HL-60 (cell line): ENCODE measurements around the gene IGFBP3.

Source experiments
- DNase-seq, 2 experiments: peaks; one replicate each; pipeline ENCODE4 v3.0.0-alpha.2; 2010 to 2020; ENCODE audit warnings: low read depth in 1 of 2, low spot score in 1 of 2
- H3K27ac ChIP-seq: fragments of 250-450 bp; sonication (Bioruptor Pico); replicated peaks from 2 replicates; pipeline ENCODE4 v1.5.1; 2020; ENCODE audit warnings: mild to moderate bottlenecking, moderate library complexity
- H3K27me3 ChIP-seq: fragments of 250-450 bp; sonication (Bioruptor Pico); 2 replicates; pipeline ENCODE4 v1.5.1; 2021; ENCODE audit warnings: mild to moderate bottlenecking, moderate library complexity; ENCODE audit not compliant: insufficient read depth, poor library complexity, severe bottlenecking
- H3K4me3 ChIP-seq: replicated peaks from 2 replicates; pipeline ENCODE4 v1.5.1; 2011; ENCODE audit warnings: mild to moderate bottlenecking, control low read depth, low read length; ENCODE audit not compliant: insufficient read depth
- CTCF ChIP-seq: IDR thresholded peaks from one replicate; pipeline ENCODE4 v1.5.1; 2011; ENCODE audit warnings: low read length, control low read depth, inconsistent platforms; ENCODE audit not compliant: insufficient read depth
- GABPA ChIP-seq: IDR thresholded peaks from 2 replicates; pipeline ENCODE4 v1.6.1; 2012; ENCODE audit warnings: low read depth
- POLR2AphosphoS5 ChIP-seq: IDR thresholded peaks from 2 replicates; pipeline ENCODE4 v1.6.1; 2012; ENCODE audit warnings: low read depth
- REST ChIP-seq: IDR thresholded peaks from 2 replicates; pipeline ENCODE4 v1.6.1; 2012; ENCODE audit warnings: low read depth; ENCODE audit not compliant: insufficient replicate concordance
- SPI1 ChIP-seq: IDR thresholded peaks from 2 replicates; pipeline ENCODE4 v1.6.1; 2012; ENCODE audit warnings: low read depth, mild to moderate bottlenecking, borderline replicate concordance

Gene IGFBP3

GRCh38 chr7:45938626-45939302 is 17.7 kb upstream of the IGFBP3 start:
- H3K27me3 ChIP-seq = no peaks in the 10 kb centered on the region
- H3K4me3 ChIP-seq = no peak overlapping the region
- H3K27ac ChIP-seq = no peak overlapping the region
- DNase-seq = no peak
- no peak for TF ChIP-seq REST
- TF ChIP-seq POLR2AphosphoS5 = no peak

- Histone ChIP-seq H3K4me3 (no peak overlapping the region), H3K27me3 (no peaks in the 10 kb centered on the region), H3K27ac (no peak overlapping the region)
- TF ChIP-seq POLR2AphosphoS5 (no peak), GABPA (no peak), SPI1 (no peak), CTCF (no peak), REST (no peak)
- no peak for DNase-seq
Observed at GRCh38 chr7:45937862-45938261, 16.8 kb upstream of the IGFBP3 start.

GRCh38 chr7:45937301-45937700 is 16.2 kb upstream of the IGFBP3 start:
- peak in 1 of 2 experiments; percentile 59 for DNase-seq
- Histone ChIP-seq H3K27me3 (no peaks in the 10 kb centered on the region), H3K4me3 (no peak overlapping the region), H3K27ac (no peak overlapping the region)
- TF ChIP-seq POLR2AphosphoS5 (no peak), CTCF (no peak), GABPA (no peak), REST (no peak), SPI1 (no peak)
